Small intestine (tissue), 4 donors: ENCODE measurements around the gene OR9A4. TPM values are rescaled to one million over a fixed set of nuclear protein-coding genes. Genes with fewer than 3 reads are reported as not detected.

Experiments
- polyA plus RNA-seq, 4 donors: library from polyadenylated mRNA; stranded (reverse) in 3 of 4; unstranded in 1 of 4; fragments of 200-250 nt in 3 of 4; fragments of 120-200 nt in 1 of 4; gene quantifications; one replicate each; pipeline versions ENCODE4 v1.2.1 to v1.2.3, GENCODE V29; 2013
- donor health status: healthy with polysubstance abuse.
- donor health status: Bipolar disorder and iron deficiency.
- donor health status: healthy.

The OR9A4 gene
- polyA plus RNA-seq, 4 donors: not detected

Other genes with a start within 250 kb of the OR9A4 start
- gene DENND11, start 214.2 kb upstream of the OR9A4 start, polyA plus RNA-seq: 10 to 100 TPM in 1 of 4 donors, 1 to 10 TPM in 3; 3.8 to 54.6 (median 7.1) TPM
- gene WEE2, start 208.0 kb upstream of the OR9A4 start, polyA plus RNA-seq: 1 to 10 TPM in 1 of 4 donors, not detected in 3; 2.1 TPM
- 100 to 1,000 TPM; 131 to 221 (median 151) TPM for gene SSBP1, start 178.0 kb upstream of the OR9A4 start, polyA plus RNA-seq
- gene TAS2R3, start 152.3 kb upstream of the OR9A4 start, polyA plus RNA-seq: under 1 TPM in 2 of 4 donors, not detected in 2; 0.10 to 0.24 TPM
- gene TAS2R4, start 139.7 kb upstream of the OR9A4 start, polyA plus RNA-seq: 1 to 10 TPM in 1 of 4 donors, under 1 TPM in 2, not detected in 1; 0.15 to 2.3 (median 0.22) TPM
- gene TAS2R5, start 126.2 kb upstream of the OR9A4 start, polyA plus RNA-seq: 1 to 10 TPM in 1 of 4 donors, under 1 TPM in 1, not detected in 2; 0.40 to 4.9 TPM
- under 1 TPM in 1 of 4 donors, not detected in 3; 0.38 TPM for gene PRSS37, start 74.9 kb upstream of the OR9A4 start, polyA plus RNA-seq
- gene CLEC5A, start 30.6 kb downstream of the OR9A4 start, polyA plus RNA-seq: under 1 TPM in 2 of 4 donors, not detected in 2; 0.01 to 0.09 TPM
- under 1 TPM in 1 of 4 donors, not detected in 3; 0.21 TPM for gene TAS2R38, start 57.4 kb downstream of the OR9A4 start, polyA plus RNA-seq
- gene MGAM, start 79.5 kb downstream of the OR9A4 start, polyA plus RNA-seq: 100 to 1,000 TPM in 1 of 4 donors, 10 to 100 TPM in 2, 1 to 10 TPM in 1; 4.9 to 118 (median 51.1) TPM
- 10 to 100 TPM in 1 of 4 donors, 1 to 10 TPM in 3; 2.7 to 30.2 (median 6.4) TPM for gene MGAM2, start 195.3 kb downstream of the OR9A4 start, polyA plus RNA-seq